COLO668 (cell line): ENCODE results near the gene DPH5.
"Not testable (repeated sequence)": the region's sequence is repeated elsewhere in the genome, so short reads cannot be mapped to it uniquely, and the experiment has no call there.

Experiments
- DNase-seq: peaks from one replicate; lab custom pipeline; 2025; ENCODE audit not compliant: unreplicated experiment; lab: John Stamatoyannopoulos, UW

Gene DPH5

GRCh38 chr1:101032129-101032528, 6.5 kb upstream of the DPH5 start:
- not testable (repeated sequence) for DNase-seq

GRCh38 chr1:101030881-101031280, 5.3 kb upstream of the DPH5 start:
- DNase-seq = no peak

GRCh38 chr1:101029184-101029583, 3.6 kb upstream of the DPH5 start:
- DNase-seq = no peak

- DNase-seq = no peak
Measured at GRCh38 chr1:101028466-101028865, 2.9 kb upstream of the DPH5 start.

- no peak for DNase-seq
Measured at GRCh38 chr1:101027194-101027772, 1.7 kb upstream of the DPH5 start.

GRCh38 chr1:101026430-101026788, 825 bp upstream of the DPH5 start:
- DNase-seq = no peak

GRCh38 chr1:101025283-101025656, 314 bp downstream of the DPH5 start:
- peak; percentile 33 for DNase-seq

GRCh38 chr1:101022294-101022693, 3.3 kb downstream of the DPH5 start:
- no peak for DNase-seq

- DNase-seq = no peak
Measured at GRCh38 chr1:101017448-101017847, 8.1 kb downstream of the DPH5 start.

- DNase-seq = no peak
Measured at GRCh38 chr1:101013776-101014175, 11.8 kb downstream of the DPH5 start.

- no peak for DNase-seq
Measured at GRCh38 chr1:101008229-101008834, 17.3 kb downstream of the DPH5 start.

GRCh38 chr1:101006553-101006952, 19.0 kb downstream of the DPH5 start:
- no peak for DNase-seq

GRCh38 chr1:101005871-101006270, 19.7 kb downstream of the DPH5 start:
- DNase-seq = no peak

- DNase-seq = no peak
Measured at GRCh38 chr1:101005183-101005582, 20.4 kb downstream of the DPH5 start.

- DNase-seq = no peak
Measured at GRCh38 chr1:101004670-101005069, 20.9 kb downstream of the DPH5 start.

GRCh38 chr1:101004061-101004460, 21.5 kb downstream of the DPH5 start:
- DNase-seq = no peak

GRCh38 chr1:101003012-101003650, 22.5 kb downstream of the DPH5 start:
- no peak for DNase-seq

- DNase-seq = no peak
Measured at GRCh38 chr1:101002551-101002950, 23.0 kb downstream of the DPH5 start.

GRCh38 chr1:101000131-101000873, 25.3 kb downstream of the DPH5 start:
- no peak for DNase-seq

GRCh38 chr1:100998426-100998825, 27.2 kb downstream of the DPH5 start:
- DNase-seq = no peak

GRCh38 chr1:100995198-100995988, 30.2 kb downstream of the DPH5 start:
- no peak for DNase-seq
